GM12872 (cell line): ENCODE measurements around the gene DEFB108B.
"Not testable (repeated sequence)": the region's sequence is repeated elsewhere in the genome, so short reads cannot be mapped to it uniquely, and the experiment has no call there.

Source experiments
- TF ChIP-seq, protein P1 (sequence below): IDR thresholded peaks from 3 replicates; pipeline ENCODE4 v1.5.1; 2011; ENCODE audit warnings: low read depth, mild to moderate bottlenecking, low read length, moderate library complexity; ENCODE audit not compliant: insufficient read depth

DEFB108B gene

DNA sequence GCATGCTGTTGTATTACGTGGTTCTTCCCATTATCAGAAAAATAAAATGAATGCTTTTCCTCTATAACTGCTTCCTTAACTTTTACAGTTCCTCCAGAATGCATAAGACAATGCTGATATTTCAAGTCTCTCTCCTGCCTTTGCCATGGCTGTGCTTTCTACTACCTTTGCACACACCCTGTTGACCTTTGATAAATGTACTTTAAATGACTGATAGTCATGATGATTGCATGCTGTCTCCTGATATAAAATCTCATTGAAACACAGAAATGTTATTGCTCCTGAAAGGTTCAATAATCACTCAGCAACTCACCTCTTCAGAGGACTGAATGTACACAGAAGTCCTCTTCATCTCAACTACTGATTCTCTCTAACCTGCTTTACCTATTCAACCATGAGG is 45.1 kb downstream of the DEFB108B start, which contains the start of gene DEFB131B:
Gene DEFB131B (plus strand): TSS at position 395 of the 400 bp plus-strand sequence. CDS start 0 bp downstream, at position 395.
- TF ChIP-seq, protein P1, sequence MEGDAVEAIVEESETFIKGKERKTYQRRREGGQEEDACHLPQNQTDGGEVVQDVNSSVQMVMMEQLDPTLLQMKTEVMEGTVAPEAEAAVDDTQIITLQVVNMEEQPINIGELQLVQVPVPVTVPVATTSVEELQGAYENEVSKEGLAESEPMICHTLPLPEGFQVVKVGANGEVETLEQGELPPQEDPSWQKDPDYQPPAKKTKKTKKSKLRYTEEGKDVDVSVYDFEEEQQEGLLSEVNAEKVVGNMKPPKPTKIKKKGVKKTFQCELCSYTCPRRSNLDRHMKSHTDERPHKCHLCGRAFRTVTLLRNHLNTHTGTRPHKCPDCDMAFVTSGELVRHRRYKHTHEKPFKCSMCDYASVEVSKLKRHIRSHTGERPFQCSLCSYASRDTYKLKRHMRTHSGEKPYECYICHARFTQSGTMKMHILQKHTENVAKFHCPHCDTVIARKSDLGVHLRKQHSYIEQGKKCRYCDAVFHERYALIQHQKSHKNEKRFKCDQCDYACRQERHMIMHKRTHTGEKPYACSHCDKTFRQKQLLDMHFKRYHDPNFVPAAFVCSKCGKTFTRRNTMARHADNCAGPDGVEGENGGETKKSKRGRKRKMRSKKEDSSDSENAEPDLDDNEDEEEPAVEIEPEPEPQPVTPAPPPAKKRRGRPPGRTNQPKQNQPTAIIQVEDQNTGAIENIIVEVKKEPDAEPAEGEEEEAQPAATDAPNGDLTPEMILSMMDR = not testable (repeated sequence)
